ENCODE measurements around the gene HOXB2. TPM values are rescaled to one million over a fixed set of nuclear protein-coding genes. Genes with fewer than 3 reads are reported as not detected.
A peak's percentile ranks its signal among the peaks of the same experiment; 100 is the strongest.

The HOXB2 gene
- total RNA-seq, 4 donors from 2014 or later, result 1.4 to 9.6 (median 4.1) TPM

DNA sequence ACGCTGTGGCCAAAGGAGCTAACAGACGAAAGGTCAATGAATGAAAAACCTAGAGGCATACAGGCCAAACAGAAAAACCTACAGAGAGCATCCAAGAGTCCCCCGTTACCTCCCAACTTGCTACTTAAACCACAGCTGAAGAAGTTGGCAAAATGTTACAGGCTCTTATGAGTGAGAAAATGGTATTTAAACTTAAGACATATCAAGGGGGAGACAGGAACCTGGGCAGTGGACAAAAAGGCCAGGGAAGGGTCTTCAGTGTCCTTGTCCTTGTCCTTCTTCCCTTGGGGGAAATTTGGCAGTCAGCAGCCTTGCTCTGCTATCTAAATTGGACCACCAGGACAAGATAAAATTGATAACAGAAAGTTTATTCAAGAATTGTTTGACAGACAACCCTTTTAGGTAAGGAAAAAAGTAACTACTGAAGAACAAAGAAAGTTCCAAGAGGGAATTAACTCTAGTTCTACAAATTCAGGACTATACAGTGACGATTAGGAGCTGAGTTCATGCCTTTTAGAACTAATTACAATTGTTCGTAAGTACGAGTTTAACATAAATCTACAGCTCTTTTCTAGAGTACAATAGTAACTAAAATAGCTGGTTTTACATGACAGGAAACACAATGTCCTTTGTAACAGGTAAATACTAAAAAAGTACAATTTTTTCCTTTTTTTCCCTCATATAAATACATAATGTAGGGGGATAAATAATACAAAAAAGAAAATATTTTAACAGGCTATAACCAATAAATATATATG, 3.8 kb upstream of the HOXB2 start:
- no peaks in the 10 kb centered on the region for H3K27me3 ChIP-seq
- H3K27ac ChIP-seq, result peak overlapping the region; percentile 40 to 96 (median 62)
- no peak for TF ChIP-seq POLR2A (IDR thresholded peaks at IDR 0.05)
- TF ChIP-seq, protein P1, sequence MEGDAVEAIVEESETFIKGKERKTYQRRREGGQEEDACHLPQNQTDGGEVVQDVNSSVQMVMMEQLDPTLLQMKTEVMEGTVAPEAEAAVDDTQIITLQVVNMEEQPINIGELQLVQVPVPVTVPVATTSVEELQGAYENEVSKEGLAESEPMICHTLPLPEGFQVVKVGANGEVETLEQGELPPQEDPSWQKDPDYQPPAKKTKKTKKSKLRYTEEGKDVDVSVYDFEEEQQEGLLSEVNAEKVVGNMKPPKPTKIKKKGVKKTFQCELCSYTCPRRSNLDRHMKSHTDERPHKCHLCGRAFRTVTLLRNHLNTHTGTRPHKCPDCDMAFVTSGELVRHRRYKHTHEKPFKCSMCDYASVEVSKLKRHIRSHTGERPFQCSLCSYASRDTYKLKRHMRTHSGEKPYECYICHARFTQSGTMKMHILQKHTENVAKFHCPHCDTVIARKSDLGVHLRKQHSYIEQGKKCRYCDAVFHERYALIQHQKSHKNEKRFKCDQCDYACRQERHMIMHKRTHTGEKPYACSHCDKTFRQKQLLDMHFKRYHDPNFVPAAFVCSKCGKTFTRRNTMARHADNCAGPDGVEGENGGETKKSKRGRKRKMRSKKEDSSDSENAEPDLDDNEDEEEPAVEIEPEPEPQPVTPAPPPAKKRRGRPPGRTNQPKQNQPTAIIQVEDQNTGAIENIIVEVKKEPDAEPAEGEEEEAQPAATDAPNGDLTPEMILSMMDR (IDR thresholded peaks at IDR 0.05), result no peak
- peaks cover 0 to 46% (median 0%) of the 10 kb centered on the region in 4 donors for H3K4me1 ChIP-seq
- no peak for DNase-seq
- peaks cover 0 to 23% (median 3%) of the 10 kb centered on the region in 3 donors for H3K36me3 ChIP-seq
- no peak overlapping the region for H3K4me3 ChIP-seq
- no peaks in the 10 kb centered on the region for H3K9me3 ChIP-seq

DNA sequence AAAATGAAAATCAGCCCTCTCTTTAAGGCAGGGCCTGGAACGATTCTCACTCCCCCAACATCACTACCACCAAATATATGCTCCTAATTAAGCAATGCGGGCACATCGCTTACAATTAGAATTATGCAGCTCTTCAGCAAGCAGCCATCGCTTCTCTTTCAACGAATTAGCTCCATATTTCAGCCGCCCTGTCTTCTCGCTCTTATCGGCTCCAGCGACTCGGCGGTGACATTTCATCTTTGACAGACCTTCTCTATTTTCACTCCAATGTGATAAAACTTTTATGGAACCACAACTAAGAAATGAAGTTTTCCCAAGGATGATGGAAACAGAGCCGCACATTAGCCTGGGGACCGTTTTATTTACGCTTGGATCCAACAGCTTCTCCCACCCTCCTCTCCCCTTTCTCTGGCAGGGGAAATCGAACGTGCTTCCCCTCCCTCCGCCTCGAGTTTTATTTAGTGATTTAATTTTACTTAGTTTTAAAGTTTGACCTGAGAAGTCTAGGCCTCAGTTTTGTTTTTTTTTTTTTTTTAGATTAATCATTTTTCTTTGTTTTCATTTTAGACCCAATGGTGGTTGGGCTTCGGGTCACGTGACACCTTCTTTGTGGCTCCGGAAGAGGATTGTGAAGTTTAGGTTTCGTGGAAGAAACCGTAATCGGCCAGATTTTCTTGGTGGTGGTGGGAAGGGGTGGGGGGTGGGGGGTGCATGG, 3.1 kb upstream of the HOXB2 start:
- H3K4me1 ChIP-seq, result peaks cover 0 to 42% (median 2%) of the 10 kb centered on the region in 4 donors
- no peak for TF ChIP-seq POLR2A (IDR thresholded peaks at IDR 0.05)
- TF ChIP-seq, protein P1 (IDR thresholded peaks at IDR 0.05), result no peak
- H3K27ac ChIP-seq, result peak overlapping the region; percentile 58 to 96 (median 78)
- no peaks in the 10 kb centered on the region for H3K27me3 ChIP-seq
- peaks cover 0 to 23% (median 3%) of the 10 kb centered on the region in 3 donors for H3K36me3 ChIP-seq
- H3K9me3 ChIP-seq, result no peaks in the 10 kb centered on the region
- DNase-seq, result peak in 2 of 3 donors; percentile 51 to 71
- H3K4me3 ChIP-seq, result peak overlapping the region in 1 of 4 donors; percentile 21

DNA sequence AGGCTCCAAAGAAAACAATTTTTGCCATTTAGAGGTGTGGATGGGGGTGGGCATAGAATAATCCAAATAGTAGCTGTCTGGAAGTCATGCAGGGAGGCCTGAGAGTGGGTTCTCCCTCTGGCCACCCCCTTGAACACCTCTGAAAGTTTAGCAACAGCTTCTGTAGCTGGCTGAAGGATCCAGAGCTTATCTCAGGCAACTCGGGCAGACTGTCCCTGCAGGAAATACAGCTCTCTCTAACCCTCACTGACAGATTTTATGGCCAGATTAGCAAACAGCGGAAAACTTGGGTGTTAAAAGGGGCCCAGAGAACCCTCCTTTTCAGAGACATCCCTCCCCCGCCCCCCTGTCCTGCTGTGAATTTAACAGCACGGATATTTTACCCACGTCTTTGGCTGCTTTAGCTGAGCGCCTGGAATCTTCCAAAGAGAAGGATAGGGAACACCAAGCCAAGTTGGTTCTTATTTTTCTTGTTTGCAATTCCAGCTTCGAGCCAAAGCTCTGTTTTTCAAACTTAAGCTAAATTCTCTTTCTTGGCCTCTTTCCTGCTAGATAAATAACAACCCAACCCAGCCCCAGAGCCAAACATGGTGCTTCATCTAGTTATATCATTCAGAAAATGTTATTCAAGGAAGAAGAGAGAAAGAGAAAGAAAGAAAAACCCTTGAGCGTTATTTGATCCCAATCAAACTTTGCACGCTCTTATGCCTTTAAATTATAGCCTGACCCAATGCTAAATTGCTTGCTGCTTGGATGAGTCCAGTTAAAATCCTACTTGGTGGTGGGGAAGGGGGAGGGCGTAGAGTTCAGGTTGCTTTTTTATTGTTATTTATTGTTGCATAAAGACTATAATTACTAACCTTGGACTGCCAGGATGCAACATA, 2.3 kb upstream of the HOXB2 start:
- Histone ChIP-seq H3K36me3 (peaks cover 0 to 23% (median 3%) of the 10 kb centered on the region in 3 donors), H3K4me1 (peaks cover 0 to 36% (median 2%) of the 10 kb centered on the region in 4 donors), H3K27me3 (no peaks in the 10 kb centered on the region), H3K9me3 (no peaks in the 10 kb centered on the region), H3K4me3 (peak overlapping the region in 1 of 4 donors; percentile 21), H3K27ac (peak overlapping the region; percentile 58 to 96 (median 78))
- DNase-seq, result no peak
- TF ChIP-seq POLR2A (IDR thresholded peaks at IDR 0.05), result no peak
- TF ChIP-seq, protein P1 (IDR thresholded peaks at IDR 0.05), result no peak

DNA sequence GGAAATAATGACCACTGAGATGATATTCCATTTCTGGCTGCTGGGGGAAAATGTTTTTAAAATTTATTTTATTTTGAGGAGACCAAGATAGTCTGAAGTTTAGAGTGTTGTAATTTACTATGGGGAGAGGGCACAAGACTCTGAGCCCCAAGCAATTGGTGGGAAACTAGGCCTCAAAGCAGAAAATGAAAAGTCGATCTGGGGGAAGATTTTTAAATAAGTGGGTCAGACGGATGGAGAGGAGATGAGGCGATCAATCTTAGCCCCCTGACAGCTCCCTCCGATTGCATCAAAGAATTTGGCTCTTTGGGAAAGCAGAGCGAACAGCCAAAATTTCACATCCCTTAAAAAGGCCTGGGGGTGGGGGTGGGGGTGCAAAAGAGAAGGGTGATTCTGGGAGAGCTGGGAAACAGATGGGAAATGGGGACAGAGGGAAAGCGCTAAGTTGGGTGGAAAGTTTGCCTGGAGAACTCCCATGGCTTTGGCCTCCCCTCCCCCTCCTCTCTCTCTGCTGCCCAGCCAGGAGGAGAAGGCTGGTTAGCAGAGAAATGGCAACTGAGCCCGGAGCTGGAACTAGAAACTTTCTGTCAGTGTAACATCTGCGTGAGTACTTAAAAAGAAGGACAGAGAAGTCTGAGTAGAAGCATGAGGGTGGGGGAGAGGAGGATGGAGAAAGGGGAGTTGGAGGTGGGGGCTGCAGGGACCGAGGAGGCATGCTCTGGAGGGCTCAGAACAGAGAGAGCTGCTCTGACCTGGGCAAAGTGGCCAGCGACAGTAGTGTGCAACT, 1.4 kb upstream of the HOXB2 start:
- no peak for TF ChIP-seq POLR2A (IDR thresholded peaks at IDR 0.05)
- TF ChIP-seq, protein P1 (IDR thresholded peaks at IDR 0.05), result no peak
- DNase-seq, result no peak
- Histone ChIP-seq H3K27ac (peak overlapping the region; percentile 76 to 96 (median 87)), H3K9me3 (no peaks in the 10 kb centered on the region), H3K27me3 (no peaks in the 10 kb centered on the region), H3K4me1 (peaks cover 0 to 32% (median 2%) of the 10 kb centered on the region in 4 donors), H3K36me3 (peaks cover 0 to 16% (median 3%) of the 10 kb centered on the region in 3 donors), H3K4me3 (no peak overlapping the region)
